GM21619 (cell line): ENCODE results near the gene CDC42BPA.
"Not testable (repeated sequence)": the region's sequence is repeated elsewhere in the genome, so short reads cannot be mapped to it uniquely, and the experiment has no call there.

Experiments used
- ATAC-seq: cut with Tn5 transposase; IDR thresholded peaks from one replicate; pipeline ENCODE4 v1.9.1; 2021; ENCODE audit not compliant: unreplicated experiment

The CDC42BPA gene

DNA sequence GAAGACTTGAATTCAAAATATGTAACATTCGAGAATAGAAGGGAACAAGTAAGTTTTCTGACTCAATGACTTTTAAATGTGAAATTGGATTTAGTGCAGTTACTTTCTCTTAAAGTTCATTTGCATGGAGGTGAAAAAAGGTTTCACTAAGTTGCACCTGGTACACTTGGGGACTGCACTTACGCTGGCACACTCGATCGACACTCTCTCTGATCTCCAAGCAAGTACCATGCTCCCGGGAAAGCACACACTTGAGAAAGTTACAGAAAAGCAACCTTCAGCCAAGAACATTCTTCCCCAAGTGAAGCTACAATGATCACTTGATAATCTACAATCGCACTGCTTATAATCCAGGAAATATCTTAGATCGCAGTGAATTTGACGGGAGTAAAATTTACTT, 315.1 kb downstream of the CDC42BPA start:
- no peak for ATAC-seq

DNA sequence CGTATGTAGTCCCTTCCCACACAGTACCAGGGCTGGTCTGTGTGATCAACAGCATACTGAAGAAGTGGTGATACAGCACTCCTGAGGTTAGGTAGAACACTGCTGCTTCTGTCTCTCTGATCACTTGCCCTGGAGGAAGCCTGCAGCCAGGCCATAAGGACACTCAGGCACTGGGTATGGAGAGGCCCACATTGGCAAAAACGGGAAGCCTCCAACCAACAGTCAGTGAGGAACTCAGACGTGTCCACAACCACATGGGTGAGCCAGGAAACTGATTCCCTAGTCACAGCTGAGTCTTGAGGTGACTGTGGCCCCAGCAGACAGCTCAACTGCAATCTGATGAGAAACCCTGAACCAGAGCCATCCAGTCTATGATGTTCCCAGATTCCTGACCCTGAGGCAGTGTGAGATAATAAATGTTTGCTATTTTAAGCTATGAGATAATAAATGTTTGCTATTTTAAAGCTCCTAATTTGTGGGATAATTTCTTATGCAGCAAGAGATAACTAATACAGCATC, 315.7 kb downstream of the CDC42BPA start:
- no peak for ATAC-seq

DNA sequence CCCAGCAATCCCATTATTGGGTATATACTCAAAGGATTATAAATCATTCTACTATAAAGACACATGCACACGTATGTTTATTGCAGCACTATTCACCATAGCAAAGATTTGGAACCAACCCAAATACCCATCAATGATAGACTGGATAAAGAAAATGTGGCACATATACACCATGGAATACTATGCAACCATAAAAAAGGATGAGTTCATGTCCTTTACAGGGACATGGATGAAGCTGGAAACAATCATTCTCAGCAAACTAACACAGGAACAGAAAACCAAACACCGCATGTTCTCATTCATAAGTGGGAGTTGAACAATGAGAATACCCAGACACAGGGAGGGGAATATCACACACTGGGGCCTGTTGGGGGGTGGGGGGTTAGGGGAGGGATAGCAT, 318.7 kb downstream of the CDC42BPA start:
- ATAC-seq = not testable (repeated sequence)

DNA sequence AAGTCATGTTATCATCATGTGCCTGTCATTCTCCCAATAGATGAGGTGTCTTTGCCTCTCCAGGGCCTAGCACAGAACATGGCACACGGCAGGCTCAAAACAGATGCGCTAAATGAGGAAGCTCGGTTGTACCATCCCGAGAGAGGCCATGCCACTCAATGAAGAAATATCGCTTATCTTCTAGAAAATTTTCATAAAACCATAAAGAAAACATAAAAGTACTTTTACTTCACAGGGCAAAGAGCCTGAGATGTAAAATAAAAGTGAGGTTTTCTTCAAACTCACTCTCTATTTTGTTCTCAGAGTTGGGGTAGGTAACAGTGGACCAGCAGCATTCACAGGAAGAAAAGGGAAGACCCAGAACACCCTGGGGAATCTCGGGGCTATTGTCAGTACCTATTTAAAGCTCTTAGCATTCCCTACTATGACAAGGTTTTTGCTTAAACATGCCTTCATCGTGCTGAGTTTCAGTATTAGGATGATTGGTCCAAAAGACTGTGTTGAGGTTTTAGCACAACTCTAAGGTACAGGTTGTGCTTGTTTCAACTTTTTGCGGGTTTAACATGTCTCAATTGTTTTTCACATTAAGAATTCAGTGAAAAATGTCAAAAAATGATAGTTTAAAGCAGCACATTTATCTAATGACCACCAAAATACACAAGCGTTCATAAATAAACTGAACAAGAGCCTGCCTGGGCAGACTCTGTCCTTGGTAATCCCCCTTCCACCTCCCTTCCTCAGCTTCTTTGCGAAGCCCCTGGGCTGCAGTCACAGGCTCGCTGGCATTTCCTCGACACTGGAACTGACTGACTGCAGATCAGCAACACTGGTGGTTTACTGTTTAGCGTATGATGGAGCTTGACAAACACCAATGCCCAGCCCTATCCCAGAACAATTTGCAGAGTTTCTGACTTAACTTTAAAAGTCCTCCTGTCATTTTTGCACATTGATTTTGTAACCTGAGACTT, 322.6 kb downstream of the CDC42BPA start:
- ATAC-seq = peak; percentile 98

DNA sequence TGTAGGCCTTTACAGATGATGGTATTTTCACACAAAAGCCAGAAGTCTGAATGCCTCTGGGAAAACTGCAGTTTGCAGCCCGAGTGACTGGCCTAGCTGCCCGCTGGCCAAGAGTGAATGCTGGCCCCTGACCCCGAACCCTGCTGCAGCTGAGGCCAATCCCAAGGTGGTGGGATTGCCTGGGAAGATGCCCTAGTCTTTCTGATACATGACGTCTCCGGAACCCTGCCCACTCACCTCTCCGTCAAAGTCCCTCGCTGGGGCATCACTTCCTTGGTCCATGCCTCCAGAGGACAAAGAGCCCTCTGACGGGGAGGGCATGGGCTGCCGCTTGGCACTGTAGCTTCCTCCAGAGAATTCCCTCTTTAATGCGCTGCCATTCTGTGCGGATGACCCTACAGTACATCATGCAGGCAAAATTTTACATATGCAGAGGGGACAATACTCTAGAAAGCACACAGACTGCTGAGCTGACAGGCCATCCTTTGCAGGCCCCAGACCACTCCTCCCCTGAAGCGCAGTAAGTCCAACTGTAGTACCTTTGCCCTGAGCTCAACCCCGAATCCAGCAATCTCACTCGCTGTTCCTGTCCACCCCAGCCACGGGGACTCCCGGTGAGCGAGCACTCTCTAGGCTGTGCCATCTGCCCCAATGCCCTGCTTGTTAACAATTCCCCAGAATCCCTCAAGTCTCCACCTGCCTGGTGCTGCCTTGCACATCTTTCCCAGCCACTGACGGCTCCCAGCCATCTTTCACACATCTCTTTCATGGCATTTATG, 323.5 kb downstream of the CDC42BPA start:
- ATAC-seq = peak; percentile 1

DNA sequence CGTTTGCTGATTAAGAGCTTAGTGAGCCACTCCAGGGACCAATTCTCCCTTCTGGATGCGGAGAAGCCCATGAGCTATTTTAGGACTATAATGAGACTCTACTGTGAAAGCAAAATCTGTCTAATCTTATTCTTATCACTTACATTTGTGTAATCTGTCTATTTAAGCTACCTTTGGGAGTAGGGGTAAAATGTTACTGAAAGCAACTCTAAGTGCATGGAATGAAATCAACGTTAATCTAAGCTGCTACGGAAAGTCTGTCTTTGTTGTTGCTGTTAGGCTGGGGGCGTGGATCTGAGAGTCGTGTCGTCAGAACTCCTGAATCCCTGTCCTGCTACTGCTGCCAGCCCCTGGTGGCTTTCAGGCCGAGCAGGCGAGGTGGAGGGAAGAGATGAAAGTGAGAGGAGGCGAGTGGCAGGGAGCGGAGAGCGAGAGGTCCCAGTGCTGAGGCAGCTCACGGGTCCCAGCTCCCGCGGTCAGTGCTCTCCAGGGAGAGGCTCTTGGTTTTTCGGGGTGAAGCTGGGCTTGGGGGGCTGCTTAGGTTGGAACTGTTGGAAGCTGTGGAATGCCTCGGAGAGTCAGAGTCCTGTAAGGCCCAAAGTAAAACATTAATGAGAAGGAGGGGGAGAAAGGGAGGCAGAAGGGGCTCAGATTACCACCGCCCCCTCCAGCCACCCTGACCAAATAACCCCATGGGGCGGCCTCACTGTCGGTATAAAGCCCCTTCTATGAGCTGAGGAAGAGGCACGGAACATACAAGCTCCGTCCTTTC, 324.3 kb downstream of the CDC42BPA start:
- ATAC-seq = no peak

DNA sequence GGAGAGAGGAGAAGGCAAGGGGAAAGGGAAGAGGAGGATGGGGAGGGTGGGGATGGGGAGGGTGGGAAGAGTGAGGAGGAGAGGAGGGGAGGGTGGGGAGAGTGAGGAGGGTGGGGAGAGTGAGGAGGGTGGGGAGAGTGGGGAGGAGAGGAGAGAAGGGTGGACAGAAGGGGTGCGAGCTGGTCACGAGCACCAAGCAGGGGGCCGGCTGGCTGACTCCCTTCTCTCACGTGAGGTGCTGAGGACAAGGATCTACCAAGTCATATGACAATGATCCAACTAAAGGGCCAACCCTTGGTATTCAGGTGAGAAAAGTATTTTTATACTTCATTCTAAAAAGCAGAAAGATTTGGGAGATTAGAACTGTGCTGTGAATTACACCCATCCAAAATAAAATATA, 326.4 kb downstream of the CDC42BPA start:
- no peak for ATAC-seq

DNA sequence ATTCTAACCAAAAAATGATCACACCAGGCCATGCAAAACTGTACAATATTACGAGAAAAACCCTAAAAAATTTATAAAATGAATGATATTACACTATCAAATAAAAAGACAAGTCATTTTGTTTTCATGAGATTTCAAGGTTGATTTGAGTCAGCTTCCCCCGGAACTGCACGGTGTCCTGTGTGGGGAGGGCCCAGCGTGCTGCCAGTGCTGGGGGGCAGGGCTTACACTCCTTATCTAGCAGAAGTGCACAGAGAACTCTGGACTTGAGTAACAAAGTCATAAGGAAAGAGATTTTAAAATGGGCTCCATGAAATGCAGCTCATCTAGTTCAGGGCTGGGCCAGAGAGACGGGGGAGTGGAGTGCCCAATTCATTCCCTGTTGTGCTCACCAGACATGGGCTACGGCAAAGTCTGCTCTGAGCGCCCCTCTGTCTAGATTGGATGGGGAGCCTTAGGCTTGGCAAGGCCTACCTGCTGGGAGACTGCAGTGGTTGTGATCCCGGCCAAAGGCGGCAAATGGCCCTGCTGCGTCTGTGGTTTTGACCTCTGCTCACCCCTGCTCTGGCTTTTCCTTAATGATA, 328.1 kb downstream of the CDC42BPA start:
- peak; percentile 85 for ATAC-seq

DNA sequence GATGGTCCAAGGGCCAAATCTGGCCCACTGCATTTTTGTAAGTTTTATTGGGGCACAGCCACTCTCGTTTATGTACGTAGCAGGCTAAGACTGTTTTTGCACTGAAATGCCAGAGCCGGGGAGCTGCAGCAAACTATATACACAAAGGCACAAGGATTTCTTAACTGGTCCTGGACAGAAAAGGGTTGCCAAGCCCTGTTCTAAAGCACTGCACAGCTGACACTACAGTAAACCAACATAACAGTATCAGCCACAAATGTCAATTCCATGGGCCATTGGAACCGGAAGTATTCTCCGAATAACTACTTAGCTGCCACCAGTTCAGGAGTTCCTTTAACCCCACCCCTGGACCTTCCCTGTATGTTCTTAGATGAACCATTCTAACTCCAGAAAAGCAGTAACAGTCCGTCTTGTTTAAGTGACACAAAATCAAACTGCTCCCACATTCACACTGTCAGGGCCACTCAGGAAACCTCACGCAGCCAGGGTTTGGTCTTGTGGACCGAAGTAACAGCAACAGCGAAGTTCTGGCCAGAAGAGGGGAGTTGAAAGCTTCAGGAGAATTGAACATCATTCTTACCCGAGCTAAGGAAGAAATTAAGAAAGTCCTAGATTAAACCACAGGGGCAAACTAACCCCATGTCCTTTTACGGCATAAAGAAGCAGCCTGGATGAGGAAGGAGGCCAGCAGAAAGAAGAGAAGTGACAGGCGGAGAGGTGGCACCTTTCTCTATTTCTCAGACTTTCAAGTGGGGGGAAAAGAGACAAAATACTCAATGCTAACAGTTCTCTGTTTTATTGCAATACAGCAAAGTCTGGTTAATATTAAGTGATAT, 329.0 kb downstream of the CDC42BPA start:
- ATAC-seq = no peak

DNA sequence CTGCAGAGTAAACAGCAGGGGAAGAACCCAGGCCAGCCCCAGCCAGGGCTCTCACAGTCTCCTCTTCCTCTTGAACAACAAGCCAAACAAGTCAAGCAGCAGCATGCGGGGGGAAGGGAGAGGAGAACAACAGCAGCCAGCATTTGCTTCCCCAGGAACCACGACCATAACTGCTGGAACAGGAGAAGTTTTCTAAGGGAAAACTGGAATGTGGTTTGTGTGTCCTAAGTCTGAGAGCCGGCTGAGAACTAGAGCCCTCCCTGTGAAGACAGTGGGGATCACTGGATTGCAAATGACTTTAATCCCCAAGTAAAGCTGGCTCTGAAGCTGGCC, 330.0 kb downstream of the CDC42BPA start:
- ATAC-seq = no peak

DNA sequence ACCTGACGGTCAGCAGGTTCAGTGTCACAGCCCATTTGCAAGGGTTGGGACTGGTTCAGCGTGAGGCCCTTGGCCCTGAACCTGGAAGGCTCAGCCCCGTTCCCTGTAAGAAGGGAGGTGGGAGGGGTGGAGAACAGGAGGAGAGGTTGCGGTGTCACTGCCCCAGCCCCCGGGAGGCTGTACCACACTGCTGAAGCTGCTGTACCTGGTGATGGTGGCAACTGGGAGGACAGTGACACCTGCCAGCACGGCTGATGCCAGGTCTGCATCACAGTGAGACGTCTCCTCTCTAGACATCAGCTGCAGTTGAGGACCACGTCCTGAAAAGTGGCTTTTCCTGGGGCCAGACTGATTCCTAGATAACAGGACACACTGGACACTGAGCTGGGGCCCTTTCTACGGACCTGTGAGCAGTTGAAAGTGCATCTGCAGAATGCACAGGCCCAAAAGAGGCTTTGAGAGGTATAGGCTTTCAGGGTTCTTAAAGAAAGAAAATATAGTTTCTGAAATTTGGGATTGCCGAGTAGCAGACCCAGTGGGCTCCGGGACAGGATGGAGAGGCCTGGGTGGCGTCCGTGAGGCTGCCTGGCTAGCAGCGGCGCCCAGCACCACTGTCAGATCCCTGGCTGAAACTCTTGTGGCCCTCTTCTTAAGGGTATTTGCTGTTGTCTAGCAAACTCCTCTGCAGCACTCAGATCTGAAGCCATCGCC, 330.5 kb downstream of the CDC42BPA start:
- no peak for ATAC-seq

DNA sequence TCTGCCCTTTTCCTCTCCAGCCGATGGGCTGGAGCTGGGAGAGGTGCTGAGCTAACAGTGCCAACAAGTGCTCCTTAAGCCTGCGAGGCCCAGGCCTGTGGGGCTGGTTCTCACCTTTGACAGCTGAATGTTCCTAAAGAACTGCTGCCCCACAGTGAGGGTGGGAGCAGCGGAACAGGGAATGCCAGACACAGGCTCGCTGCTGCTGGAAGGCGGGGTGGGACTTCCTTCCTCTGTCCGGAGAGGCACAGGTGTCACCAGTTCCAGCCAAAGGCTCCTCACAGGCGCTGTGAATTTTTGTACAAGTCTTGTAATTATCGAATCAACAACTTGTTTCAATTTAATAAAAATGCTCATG, 331.1 kb downstream of the CDC42BPA start:
- no peak for ATAC-seq

DNA sequence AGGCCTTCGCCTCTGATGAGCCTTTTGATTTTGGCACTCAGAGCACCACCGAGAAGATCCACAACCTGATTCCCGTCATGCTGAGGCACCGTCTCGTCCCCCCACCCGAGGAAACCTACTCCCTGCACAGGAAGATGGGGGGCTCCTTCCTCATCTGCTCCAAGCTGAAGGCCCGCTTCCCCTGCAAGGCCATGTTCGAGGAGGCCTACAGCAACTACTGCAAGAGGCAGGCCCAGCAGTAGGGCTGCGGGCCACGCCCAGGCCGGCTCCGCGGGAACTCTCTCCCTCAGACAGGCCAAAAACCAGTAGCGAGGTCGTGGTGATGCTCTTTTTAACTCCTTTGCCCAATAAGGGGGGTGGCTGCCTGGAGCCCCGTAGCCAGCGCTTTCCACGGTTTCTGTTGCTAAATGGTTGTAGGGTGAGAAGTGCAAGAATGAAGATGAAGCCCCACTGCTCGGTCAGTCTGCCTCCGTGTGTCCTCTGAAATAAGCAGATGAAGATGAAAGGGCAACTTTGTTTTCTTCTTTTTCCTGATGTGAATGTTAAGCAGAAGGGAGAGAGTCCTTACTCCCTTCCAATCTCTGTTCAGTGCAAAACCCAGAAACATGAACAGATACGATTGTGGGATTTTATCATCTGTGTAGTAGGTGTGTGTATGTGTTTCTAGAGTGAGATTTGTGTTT, 331.7 kb downstream of the CDC42BPA start:
- ATAC-seq = no peak

DNA sequence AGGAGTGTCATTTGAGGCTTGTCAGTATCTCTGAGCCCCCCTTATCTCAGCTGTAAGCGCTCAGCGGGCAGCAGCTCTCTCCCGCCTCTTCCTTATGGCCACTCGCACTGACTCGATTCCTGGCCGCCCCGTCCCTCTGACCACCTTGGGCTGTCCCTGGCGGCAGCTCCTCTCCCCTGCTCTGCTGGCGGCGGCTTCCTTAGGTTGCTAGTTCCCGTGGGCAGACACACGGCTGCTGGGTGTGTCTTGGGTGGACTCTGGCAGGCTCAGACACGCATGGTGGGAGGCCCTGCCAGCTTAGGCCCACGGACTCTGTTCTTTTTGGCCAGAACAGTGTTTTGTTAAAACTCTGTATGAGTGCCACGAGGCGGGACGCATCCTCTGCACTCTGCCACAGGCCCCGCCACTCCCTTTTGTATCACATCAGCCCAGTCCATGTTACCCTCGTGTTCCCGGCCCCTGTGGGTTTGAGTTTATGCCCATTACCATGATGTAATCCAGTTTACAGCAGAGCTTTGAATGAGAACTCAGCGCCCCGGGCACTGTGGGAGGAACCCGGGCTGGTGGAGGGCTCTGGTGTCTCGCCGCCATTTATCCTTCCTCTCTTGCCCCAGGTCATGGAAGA, 332.3 kb downstream of the CDC42BPA start:
- no peak for ATAC-seq

DNA sequence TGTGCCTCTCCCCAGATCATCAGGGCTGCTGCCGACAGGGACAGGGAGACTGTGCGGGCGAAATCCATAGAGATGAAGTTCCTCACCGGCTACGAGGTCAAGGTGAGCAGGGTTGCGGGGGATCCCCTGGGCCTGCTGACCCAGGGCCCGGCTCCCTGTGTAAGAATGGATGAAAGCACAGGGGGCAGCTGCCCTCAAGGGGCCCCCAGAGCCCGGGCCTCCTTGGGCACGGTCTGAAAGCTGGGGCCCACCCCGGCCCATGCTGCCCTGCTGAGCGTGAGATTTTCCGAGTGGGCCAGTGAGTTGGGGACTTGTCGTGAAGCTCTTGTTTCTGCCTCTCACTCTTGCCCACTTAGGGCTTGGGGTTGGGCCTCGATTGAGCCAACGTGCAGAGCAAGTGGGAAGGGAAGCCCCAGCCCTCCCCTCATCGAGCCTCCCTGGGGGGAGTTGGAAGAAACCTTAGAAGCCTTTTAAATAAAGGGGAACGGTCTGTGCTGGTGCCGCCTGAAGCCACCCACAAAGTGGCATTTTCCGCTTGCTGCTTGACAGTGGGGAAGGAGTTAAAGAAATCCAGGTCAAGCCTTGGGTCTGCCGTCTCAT, 333.0 kb downstream of the CDC42BPA start:
- ATAC-seq = no peak

DNA sequence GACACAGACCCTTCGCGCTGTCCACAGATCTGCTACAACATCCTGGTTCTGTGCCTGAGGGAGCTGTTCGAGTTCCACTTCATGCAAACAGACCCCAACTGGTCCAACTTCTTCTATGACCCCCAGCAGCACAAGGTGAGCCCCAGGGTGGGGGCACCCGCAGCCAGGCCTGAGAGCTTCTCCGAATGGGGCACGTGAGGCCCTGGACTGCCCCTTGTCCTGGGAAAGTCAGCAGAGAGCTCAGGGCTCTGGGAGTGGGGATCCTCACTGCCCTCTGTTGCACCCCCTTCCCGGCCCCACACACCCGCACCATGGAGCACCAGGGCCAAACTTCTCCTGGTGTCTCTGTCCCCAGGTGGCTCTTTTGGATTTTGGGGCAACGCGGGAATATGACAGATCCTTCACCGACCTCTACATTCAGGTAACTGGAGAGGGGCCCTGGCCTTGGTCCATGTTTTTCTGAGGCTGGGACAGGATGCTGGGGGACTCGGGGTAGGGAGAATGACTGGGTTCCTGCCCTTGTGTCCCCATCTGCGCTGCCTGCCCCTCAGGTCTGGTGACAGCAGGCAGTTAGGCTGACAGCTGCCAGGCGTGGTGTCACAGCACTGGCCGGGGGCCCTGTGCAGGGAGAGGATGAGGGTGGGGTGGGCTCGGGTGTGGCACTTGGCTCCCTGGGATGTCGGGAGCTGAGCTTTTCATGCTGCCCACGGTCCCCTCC, 333.6 kb downstream of the CDC42BPA start:
- no peak for ATAC-seq

DNA sequence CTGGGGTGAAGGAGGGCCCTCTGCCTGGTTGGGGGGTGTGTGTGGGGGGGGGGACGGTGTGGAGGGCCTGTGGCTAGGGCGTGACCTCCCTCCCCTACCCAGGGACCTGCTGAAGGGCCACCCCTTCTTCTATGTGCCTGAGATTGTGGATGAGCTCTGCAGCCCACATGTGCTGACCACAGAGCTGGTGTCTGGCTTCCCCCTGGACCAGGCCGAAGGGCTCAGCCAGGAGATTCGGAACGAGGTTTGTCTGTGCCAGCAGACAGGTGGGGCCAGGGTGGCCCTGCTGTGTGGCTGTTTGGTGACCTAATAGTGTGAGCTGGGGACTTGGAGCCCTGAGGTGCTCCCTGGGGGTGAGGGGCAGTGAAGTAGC, 334.3 kb downstream of the CDC42BPA start:
- ATAC-seq = no peak
